SK-N-SH (cell line): ENCODE results near the gene PCBP3. TPM values are rescaled to one million over a fixed set of nuclear protein-coding genes. Genes with fewer than 3 reads are reported as not detected.

Experiments
- CTCF ChIA-PET: fragments of 300-600, 350-600 bp; formaldehyde crosslinking; extraction: SDS; loops from one replicate; lab custom pipeline; 2021; lab: Yijun Ruan, JAX
- POLR2A ChIA-PET: fragments of 350-600 bp; sonication (Branson Sonifier 250); formaldehyde crosslinking; extraction: SDS; loops from one replicate; lab custom pipeline; 2020; ENCODE audit warnings: antibody characterized with exemption, inconsistent platforms; lab: Yijun Ruan, JAX
- DNase-seq: peaks from one replicate; pipeline ENCODE4 v3.0.0; 2012
- H2AFZ ChIP-seq: fragments of 200-600 bp; sonication (generic); 2 replicates; pipeline ENCODE4 v1.8.1; 2016; ENCODE audit warnings: antibody characterized with exemption, mild to moderate bottlenecking, low read depth
- H3F3A ChIP-seq: fragments of 200-600 bp; sonication (generic); replicated peaks from 2 replicates; pipeline ENCODE3; 2016; ENCODE audit warnings: antibody characterized with exemption, mild to moderate bottlenecking; ENCODE audit not compliant: insufficient read depth
- H3K27ac ChIP-seq, 2 experiments: fragments of 200-500 bp in 1 of 2; fragments of 200-600 bp in 1 of 2; sonication (Bioruptor generic) in 1 of 2; sonication (generic), shearing (Covaris generic) in 1 of 2; 2 replicates each; pipeline versions ENCODE4 v1.5.1 to v1.6.1; 2014 to 2016; ENCODE audit warnings: low read depth in 2 of 2, inconsistent platforms in 1 of 2, low read length in 1 of 2, mild to moderate bottlenecking in 1 of 2, mixed read lengths in 1 of 2
- H3K27me3 ChIP-seq: fragments of 200-600 bp; sonication (generic), shearing (Covaris generic); 2 replicates; pipeline ENCODE4 v1.6.1; 2016; ENCODE audit warnings: mixed run types; ENCODE audit not compliant: insufficient read depth
- H3K36me3 ChIP-seq, 2 experiments: fragments of 200-500 bp in 1 of 2; fragments of 200-600 bp in 1 of 2; sonication (Bioruptor generic) in 1 of 2; sonication (generic) in 1 of 2; replicated peaks in 1 of 2; 2 replicates each; pipeline versions ENCODE3 to v1.5.1; 2014 to 2016; ENCODE audit warnings: low read length in 1 of 2, mild to moderate bottlenecking in 1 of 2; ENCODE audit not compliant: insufficient read depth in 2 of 2, control insufficient read depth in 1 of 2
- H3K4me1 ChIP-seq, 2 experiments: fragments of 200-500 bp in 1 of 2; fragments of 200-600 bp in 1 of 2; sonication (Bioruptor generic) in 1 of 2; sonication (generic), shearing (Covaris generic) in 1 of 2; 2 replicates each; pipeline versions ENCODE4 v1.5.1 to v1.6.1; 2014 to 2016; ENCODE audit warnings: low read depth in 1 of 2, low read length in 1 of 2, mixed run types in 1 of 2; ENCODE audit not compliant: insufficient read depth in 2 of 2, control insufficient read depth in 1 of 2
- H3K4me2 ChIP-seq: fragments of 200-600 bp; sonication (generic), shearing (Covaris generic); 2 replicates; pipeline ENCODE4 v1.6.1; 2017; ENCODE audit warnings: mixed run types
- H3K4me3 ChIP-seq, 2 experiments: fragments of 200-500 bp in 1 of 2; fragments of 200-600 bp in 1 of 2; sonication (Bioruptor generic) in 1 of 2; sonication (generic), shearing (Covaris generic) in 1 of 2; 2 replicates each; pipeline versions ENCODE4 v1.5.1 to v1.8.1; 2014 to 2016; ENCODE audit warnings: low read depth in 2 of 2, inconsistent platforms in 1 of 2, low read length in 1 of 2, mild to moderate bottlenecking in 1 of 2, mixed read lengths in 1 of 2, moderate library complexity in 1 of 2
- H3K79me2 ChIP-seq: fragments of 200-600 bp; sonication (generic); 2 replicates; pipeline ENCODE4 v1.8.1; 2017; ENCODE audit warnings: mild to moderate bottlenecking; ENCODE audit not compliant: insufficient read depth
- H3K9ac ChIP-seq: fragments of 200-600 bp; sonication (generic); 2 replicates; pipeline ENCODE4 v1.6.1; 2017; ENCODE audit warnings: mixed run types
- H3K9me2 ChIP-seq: fragments of 200-600 bp; sonication (generic); 2 replicates; pipeline ENCODE4 v1.6.1; 2017; ENCODE audit warnings: mixed run types
- H3K9me3 ChIP-seq: fragments of 200-600 bp; sonication (generic); 2 replicates; pipeline ENCODE4 v1.6.1; 2017; ENCODE audit warnings: mixed run types, mild to moderate bottlenecking, moderate library complexity
- H4K20me1 ChIP-seq: fragments of 200-600 bp; sonication (generic); 2 replicates; pipeline ENCODE4 v1.6.1; 2017; ENCODE audit warnings: mild to moderate bottlenecking, mixed run types; ENCODE audit not compliant: insufficient read depth
- ELF1 ChIP-seq: IDR thresholded peaks from 2 replicates; pipeline ENCODE4 v1.4.0; 2012
- FOSL2 ChIP-seq: IDR thresholded peaks from 2 replicates; pipeline ENCODE4 v1.4.0; 2012; ENCODE audit warnings: low read depth, mild to moderate bottlenecking, moderate library complexity, borderline replicate concordance
- GABPA ChIP-seq: IDR thresholded peaks from 2 replicates; pipeline ENCODE4 v1.4.0; 2012; ENCODE audit warnings: low read depth, mild to moderate bottlenecking
- GATA2 ChIP-seq: sonication (generic); formaldehyde crosslinking; IDR thresholded peaks from 2 replicates; pipeline ENCODE4 v1.5.0; 2020; ENCODE audit warnings: mild to moderate bottlenecking, missing genetic modification reagents
- JUND ChIP-seq: IDR thresholded peaks from 2 replicates; pipeline ENCODE4 v1.4.0; 2012
- MXI1 ChIP-seq: IDR thresholded peaks from 2 replicates; pipeline ENCODE4 v1.6.1; 2012; ENCODE audit warnings: mild to moderate bottlenecking, low read depth, low read length, improper control_type of control experiment
- NFIC ChIP-seq: IDR thresholded peaks from 2 replicates; pipeline ENCODE4 v1.4.0; 2012; ENCODE audit warnings: borderline replicate concordance
- NRF1 ChIP-seq: IDR thresholded peaks from 2 replicates; pipeline ENCODE4 v1.6.1; 2012; ENCODE audit warnings: low read depth, mild to moderate bottlenecking, low read length
- RCOR1 ChIP-seq: fragments of 150-350 bp; IDR thresholded peaks from 2 replicates; pipeline ENCODE4 v1.6.1; 2017; ENCODE audit warnings: antibody characterized with exemption, low read length
- SIN3A ChIP-seq: IDR thresholded peaks from 2 replicates; pipeline ENCODE4 v1.6.1; 2012; ENCODE audit warnings: low read depth, mild to moderate bottlenecking, low read length, moderate library complexity, borderline replicate concordance
- TAF1 ChIP-seq: IDR thresholded peaks from 2 replicates; pipeline ENCODE4 v1.6.1; 2012; ENCODE audit warnings: low read depth, mild to moderate bottlenecking, low read length, moderate library complexity, borderline replicate concordance
- YY1 ChIP-seq: IDR thresholded peaks from 2 replicates; pipeline ENCODE4 v1.4.0; 2012; ENCODE audit warnings: low read depth, mild to moderate bottlenecking
- WGBS: methylation state at CpG from one replicate; pipeline ENCODE4 v1.1.6; 2017; ENCODE audit warnings: low lambda C conversion rate; 5-methylcytosine and 5-hydroxymethylcytosine counted together
- polyA plus RNA-seq, 3 experiments: library from polyadenylated mRNA; depleted of rRNA; stranded (reverse); fragments of >200 nt; gene quantifications; 2 replicates each; pipeline ENCODE4 v1.2.3, GENCODE V29; 2012
- TF ChIP-seq, protein P1 (sequence below): fragments of 150-350 bp; IDR thresholded peaks from 2 replicates; pipeline ENCODE4 v1.6.1; 2017; ENCODE audit warnings: antibody characterized with exemption, low read length, low read depth, borderline replicate concordance
- TF ChIP-seq, protein P2 (sequence below): IDR thresholded peaks from 2 replicates; pipeline ENCODE4 v1.6.1; 2012; ENCODE audit warnings: mild to moderate bottlenecking, low read depth, low read length, moderate library complexity

The PCBP3 gene
- polyA plus RNA-seq, 1 of the 3 experiments (the other 2 are of a cell fraction): 9.5 TPM

DNA sequence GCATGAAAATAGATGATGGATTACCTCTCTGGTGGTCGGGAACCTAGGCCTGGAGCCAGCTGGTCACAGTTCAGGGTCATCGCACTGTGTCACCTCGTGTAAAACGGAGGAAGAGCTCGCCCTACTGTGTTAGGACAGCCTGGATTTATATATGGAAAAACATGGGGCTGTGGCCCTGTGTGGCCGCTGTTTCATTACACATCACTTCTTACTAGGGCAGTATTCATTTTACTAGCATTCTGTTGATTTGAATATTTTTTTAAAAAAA, 233.6 kb downstream of the PCBP3 start (continued):
- TF ChIP-seq MXI1 (no peak), FOSL2 (no peak), JUND (no peak), TAF1 (no peak), SIN3A (no peak), NRF1 (no peak)
- TF ChIP-seq, protein P1, sequence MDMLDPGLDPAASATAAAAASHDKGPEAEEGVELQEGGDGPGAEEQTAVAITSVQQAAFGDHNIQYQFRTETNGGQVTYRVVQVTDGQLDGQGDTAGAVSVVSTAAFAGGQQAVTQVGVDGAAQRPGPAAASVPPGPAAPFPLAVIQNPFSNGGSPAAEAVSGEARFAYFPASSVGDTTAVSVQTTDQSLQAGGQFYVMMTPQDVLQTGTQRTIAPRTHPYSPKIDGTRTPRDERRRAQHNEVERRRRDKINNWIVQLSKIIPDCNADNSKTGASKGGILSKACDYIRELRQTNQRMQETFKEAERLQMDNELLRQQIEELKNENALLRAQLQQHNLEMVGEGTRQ: no peak

DNA sequence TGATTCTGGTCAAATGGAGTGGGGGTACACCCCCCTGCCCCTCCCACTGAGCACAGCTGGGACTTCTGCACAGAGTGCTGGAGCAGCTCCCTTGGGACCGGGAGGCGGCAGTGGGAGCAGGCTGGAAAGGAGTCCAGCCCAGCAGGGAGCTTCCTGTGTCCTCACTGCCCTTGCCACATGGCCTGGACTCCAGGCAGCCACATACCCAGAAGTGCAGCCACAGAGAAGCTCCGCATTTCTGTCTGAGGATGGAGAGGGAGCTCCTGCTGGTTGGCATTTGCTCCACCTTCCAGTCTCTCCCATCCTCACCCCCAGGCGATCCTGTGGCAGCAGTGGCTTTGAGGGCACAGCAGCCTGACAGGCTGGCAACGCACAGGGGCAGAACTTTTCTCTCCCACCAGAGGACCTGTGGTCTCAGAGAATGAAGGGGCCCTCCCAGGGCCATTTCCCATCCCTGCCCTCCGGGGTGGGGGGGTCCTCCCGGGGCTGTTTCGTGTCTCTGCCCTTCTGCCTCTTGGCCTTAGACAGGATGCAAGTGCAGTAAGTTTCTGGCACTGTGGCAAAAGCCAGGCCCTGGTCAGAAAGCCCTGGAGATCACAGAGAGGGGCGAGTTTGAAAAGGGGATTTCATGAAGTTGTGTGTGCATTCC, 234.4 kb downstream of the PCBP3 start:
- Histone ChIP-seq H3K4me3 (no peak overlapping the region), H3K27ac (0 out of 4 replicates have a peak overlapping the region, but pooled peaks of 1 of the 2 experiments have one; percentile 11), H3K9ac (no peak overlapping the region), H3K79me2 (no peaks in the 10 kb centered on the region), H3K9me2 (no peaks in the 10 kb centered on the region), H3K36me3 (no peaks in the 10 kb centered on the region), H2AFZ (no peak overlapping the region), H3K27me3 (no peaks in the 10 kb centered on the region), H4K20me1 (no peaks in the 10 kb centered on the region), H3K9me3 (no peaks in the 10 kb centered on the region), H3K4me2 (no peak overlapping the region), H3F3A (peaks cover 9% of the 10 kb centered on the region), H3K4me1 (peaks cover 21 to 49% of the 10 kb centered on the region in 2 experiments; a peak in 3 of 4 replicates)
- ChIA-PET CTCF (interaction anchor here (0.9 to 3.3 kb wide), 4 partner anchors 11 to 96 kb away, joined by 3 to 22 read pairs (median 4); no protein-coding TSS in a partner anchor), POLR2A (interaction anchor here (2.7 kb wide), 1 partner anchor 10 kb away, joined by 23 read pairs; no protein-coding TSS in a partner anchor)
- peak; percentile 59 for DNase-seq
- 71% methylated on average over 2 of the region's 9 CpGs for WGBS
- TF ChIP-seq GABPA: no peak
- no peak for TF ChIP-seq NFIC
- no peak for TF ChIP-seq GATA2 (CRISPR knock-in tag)
- TF ChIP-seq ELF1: no peak
- no peak for TF ChIP-seq NRF1
- TF ChIP-seq RCOR1: no peak
- no peak for TF ChIP-seq YY1
- TF ChIP-seq, protein P2, sequence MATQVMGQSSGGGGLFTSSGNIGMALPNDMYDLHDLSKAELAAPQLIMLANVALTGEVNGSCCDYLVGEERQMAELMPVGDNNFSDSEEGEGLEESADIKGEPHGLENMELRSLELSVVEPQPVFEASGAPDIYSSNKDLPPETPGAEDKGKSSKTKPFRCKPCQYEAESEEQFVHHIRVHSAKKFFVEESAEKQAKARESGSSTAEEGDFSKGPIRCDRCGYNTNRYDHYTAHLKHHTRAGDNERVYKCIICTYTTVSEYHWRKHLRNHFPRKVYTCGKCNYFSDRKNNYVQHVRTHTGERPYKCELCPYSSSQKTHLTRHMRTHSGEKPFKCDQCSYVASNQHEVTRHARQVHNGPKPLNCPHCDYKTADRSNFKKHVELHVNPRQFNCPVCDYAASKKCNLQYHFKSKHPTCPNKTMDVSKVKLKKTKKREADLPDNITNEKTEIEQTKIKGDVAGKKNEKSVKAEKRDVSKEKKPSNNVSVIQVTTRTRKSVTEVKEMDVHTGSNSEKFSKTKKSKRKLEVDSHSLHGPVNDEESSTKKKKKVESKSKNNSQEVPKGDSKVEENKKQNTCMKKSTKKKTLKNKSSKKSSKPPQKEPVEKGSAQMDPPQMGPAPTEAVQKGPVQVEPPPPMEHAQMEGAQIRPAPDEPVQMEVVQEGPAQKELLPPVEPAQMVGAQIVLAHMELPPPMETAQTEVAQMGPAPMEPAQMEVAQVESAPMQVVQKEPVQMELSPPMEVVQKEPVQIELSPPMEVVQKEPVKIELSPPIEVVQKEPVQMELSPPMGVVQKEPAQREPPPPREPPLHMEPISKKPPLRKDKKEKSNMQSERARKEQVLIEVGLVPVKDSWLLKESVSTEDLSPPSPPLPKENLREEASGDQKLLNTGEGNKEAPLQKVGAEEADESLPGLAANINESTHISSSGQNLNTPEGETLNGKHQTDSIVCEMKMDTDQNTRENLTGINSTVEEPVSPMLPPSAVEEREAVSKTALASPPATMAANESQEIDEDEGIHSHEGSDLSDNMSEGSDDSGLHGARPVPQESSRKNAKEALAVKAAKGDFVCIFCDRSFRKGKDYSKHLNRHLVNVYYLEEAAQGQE: no peak
